Measurements from ENCODE around the gene OR4B1.
A peak's percentile ranks its signal among the peaks of the same experiment; 100 is the strongest.

DNA sequence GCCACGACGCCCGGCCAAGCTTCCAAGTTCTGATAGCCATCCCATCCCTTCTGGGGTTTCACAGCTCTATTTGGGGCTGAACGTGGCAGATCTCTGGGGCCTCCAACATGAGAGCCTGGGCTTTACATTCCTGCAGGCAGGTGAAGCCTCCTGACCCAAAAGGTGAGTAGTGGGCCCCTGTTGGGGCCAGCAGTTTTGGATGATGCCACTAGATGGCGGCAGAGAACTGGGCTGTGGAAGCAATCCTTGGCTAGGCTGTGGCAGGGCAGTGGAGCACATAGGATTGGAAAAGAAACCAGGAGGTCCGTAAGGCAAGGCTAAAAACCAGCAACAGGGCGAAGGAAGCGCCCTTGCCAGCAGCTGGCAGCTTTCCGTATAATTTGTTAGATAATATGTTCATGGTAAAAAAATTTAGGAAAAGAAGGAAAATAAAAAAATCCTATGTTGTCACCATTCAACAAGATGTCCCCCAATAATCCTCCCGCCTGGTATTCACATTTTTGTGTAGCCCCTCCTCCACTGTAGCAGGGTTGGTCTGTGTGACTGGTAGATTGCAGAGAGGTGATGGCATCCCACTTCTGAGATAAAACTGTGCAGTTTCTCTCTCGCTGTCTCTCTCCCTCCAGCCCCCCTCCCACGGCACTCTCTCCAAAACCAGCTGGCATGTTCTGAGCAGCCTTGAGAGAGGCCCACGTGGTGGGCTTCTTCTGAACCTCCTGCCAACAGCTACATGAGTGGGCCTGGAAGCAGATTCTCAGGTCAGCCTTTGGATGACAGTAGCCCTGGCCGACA is 43.6 kb upstream of the OR4B1 start:
- TF ChIP-seq, protein P1, sequence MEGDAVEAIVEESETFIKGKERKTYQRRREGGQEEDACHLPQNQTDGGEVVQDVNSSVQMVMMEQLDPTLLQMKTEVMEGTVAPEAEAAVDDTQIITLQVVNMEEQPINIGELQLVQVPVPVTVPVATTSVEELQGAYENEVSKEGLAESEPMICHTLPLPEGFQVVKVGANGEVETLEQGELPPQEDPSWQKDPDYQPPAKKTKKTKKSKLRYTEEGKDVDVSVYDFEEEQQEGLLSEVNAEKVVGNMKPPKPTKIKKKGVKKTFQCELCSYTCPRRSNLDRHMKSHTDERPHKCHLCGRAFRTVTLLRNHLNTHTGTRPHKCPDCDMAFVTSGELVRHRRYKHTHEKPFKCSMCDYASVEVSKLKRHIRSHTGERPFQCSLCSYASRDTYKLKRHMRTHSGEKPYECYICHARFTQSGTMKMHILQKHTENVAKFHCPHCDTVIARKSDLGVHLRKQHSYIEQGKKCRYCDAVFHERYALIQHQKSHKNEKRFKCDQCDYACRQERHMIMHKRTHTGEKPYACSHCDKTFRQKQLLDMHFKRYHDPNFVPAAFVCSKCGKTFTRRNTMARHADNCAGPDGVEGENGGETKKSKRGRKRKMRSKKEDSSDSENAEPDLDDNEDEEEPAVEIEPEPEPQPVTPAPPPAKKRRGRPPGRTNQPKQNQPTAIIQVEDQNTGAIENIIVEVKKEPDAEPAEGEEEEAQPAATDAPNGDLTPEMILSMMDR (IDR thresholded peaks at IDR 0.05): peak; percentile 74 to 95 (median 79)
- TF ChIP-seq POLR2A (IDR thresholded peaks at IDR 0.05): no peak
